Kidney (tissue), 14 donors: ENCODE measurements around the gene CD58. TPM values are rescaled to one million over a fixed set of nuclear protein-coding genes. Genes with fewer than 3 reads are reported as not detected.

ENCODE experiments used
- DNase-seq, 5 donors: peaks; one replicate each; pipeline ENCODE4 v3.0.0-alpha.2; 2013 to 2020
- FAIRE-seq: peaks from 2 replicates; lab custom pipeline; 2012; peaks lifted over from hg19 to GRCh38; lab: Jason Lieb, UNC
- H3K27ac ChIP-seq, 2 donors: one replicate each; pipeline ENCODE4 v1.7.0; 2013; ENCODE audit warnings: low read depth in 2 of 2, low read length in 2 of 2, inconsistent platforms in 1 of 2
- H3K27me3 ChIP-seq: one replicate; pipeline ENCODE4 v1.7.1; 2013; ENCODE audit warnings: low read length, inconsistent platforms; ENCODE audit not compliant: control insufficient read depth, insufficient read depth
- H3K36me3 ChIP-seq, 3 donors: one replicate each; pipeline versions ENCODE4 v1.7.0 to v1.7.1; 2013; ENCODE audit warnings: low read length in 3 of 3, control low read depth in 1 of 3, inconsistent platforms in 1 of 3; ENCODE audit not compliant: insufficient read depth in 3 of 3, control insufficient read depth in 2 of 3
- H3K4me1 ChIP-seq, 3 donors: one replicate each; pipeline versions ENCODE4 v1.7.0 to v1.7.1; 2013; ENCODE audit warnings: low read length in 3 of 3, inconsistent platforms in 1 of 3, low read depth in 1 of 3; ENCODE audit not compliant: control insufficient read depth in 2 of 3, insufficient read depth in 2 of 3
- H3K4me3 ChIP-seq, 3 donors: one replicate each; pipeline versions ENCODE4 v1.7.0 to v1.8.1; 2013; ENCODE audit warnings: low read length in 3 of 3, control low read depth in 1 of 3, inconsistent platforms in 1 of 3
- H3K9ac ChIP-seq, 3 donors: one replicate each; pipeline versions ENCODE4 v1.7.0 to v1.7.1; 2013; ENCODE audit warnings: low read length in 3 of 3, control low read depth in 1 of 3, inconsistent platforms in 1 of 3
- H3K9me3 ChIP-seq, 3 donors: one replicate each; pipeline versions ENCODE4 v1.7.0 to v1.7.1; 2013; ENCODE audit warnings: low read length in 3 of 3, control low read depth in 1 of 3, inconsistent platforms in 1 of 3; ENCODE audit not compliant: control insufficient read depth in 2 of 3, insufficient read depth in 1 of 3
- intact Hi-C: fragments of 100-400 bp; cut with DNase I; formaldehyde crosslinking; loops from one replicate; pipeline ENCODE4 v1.11.1; 2022
- polyA plus RNA-seq: library from polyadenylated mRNA; stranded (reverse); fragments of 350-450 nt; fragmentation: Illumina TruSeq; extraction: RNeasy Lipid Tissue Mini Kit (QIAGEN cat#74804); gene quantifications from one replicate; pipeline ENCODE4 v1.2.3, GENCODE V29; 2014; ENCODE audit warnings: low read depth, low replicate concordance; ENCODE audit not compliant: insufficient read depth
- total RNA-seq: library from RNA; stranded (reverse); fragmentation: NEBNext Ultra II Directional; extraction: Animal tissue kit (Norgen Biotek cat#: 25700); gene quantifications from one replicate; pipeline ENCODE4 v1.2.1, GENCODE V29; 2021
- TF ChIP-seq, protein P1 (sequence below): IDR thresholded peaks from 3 replicates; pipeline ENCODE4 v1.5.1; 2012; ENCODE audit warnings: mild to moderate bottlenecking, moderate library complexity, borderline replicate concordance; ENCODE audit not compliant: insufficient read depth; ENCODE audit errors: extremely low read depth
- donor health status: control.
- donor health status: control.
- donor health status: control.
- donor health status: control.
- donor health status: control.
- donor health status: DM: yes; HTN: yes; CAD: no.
- donor health status: Normal renal cell carcinoma (clear cell type).

CD58 gene
- total and polyA plus RNA-seq, 2 donors from 2014 or later, result 27.4 to 36.6 TPM

DNA sequence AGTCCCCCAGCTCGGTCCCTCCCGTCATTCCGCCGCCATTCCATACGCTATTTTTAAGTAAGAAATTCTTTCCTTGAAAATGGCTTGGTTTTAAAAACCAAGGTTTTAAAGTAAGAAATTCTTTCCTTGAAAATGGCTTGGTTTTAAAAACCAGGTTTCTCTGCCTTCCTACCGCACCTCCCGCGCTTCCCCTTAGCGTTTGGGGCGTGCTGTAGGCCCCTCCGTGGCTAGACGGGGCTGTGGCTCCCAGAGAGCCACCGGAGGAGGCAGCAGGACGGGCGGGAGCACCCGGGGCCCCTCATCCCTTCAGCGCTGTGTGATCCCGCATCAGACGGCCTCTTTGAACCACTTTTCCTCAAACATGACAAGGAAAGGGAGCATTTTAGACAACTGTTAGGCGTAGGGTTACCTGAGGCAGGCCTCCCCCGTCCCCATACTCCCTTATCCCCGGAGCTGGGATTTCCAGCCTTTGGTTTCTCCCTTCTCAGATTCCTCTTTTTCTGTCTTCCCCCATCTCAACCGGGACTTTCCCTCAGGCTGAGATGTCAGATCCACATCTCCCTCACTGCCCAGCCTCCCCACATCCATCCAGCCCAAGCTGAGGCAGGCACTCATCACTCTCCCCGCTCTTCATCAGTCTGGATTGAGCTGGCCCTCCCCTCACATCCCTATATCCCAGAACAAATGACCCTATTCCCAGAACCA is 541 bp upstream of the CD58 start:
- Histone ChIP-seq H3K4me1 (peaks cover 0 to 12% (median 4%) of the 10 kb centered on the region in 3 donors), H3K27me3 (no peaks in the 10 kb centered on the region), H3K36me3 (peaks cover 0 to 1% (median 0%) of the 10 kb centered on the region in 3 donors), H3K9me3 (no peaks in the 10 kb centered on the region), H3K9ac (peak overlapping the region in 2 of 3 donors; percentile 78 to 95), H3K4me3 (peak overlapping the region; percentile 39 to 73 (median 42)), H3K27ac (peak overlapping the region; percentile 93 to 94)
- FAIRE-seq, result no peak
- DNase-seq, result peak in 4 of 5 donors; percentile 24 to 53 (median 48)
- intact Hi-C loops, result no loop called here
- TF ChIP-seq, protein P1, sequence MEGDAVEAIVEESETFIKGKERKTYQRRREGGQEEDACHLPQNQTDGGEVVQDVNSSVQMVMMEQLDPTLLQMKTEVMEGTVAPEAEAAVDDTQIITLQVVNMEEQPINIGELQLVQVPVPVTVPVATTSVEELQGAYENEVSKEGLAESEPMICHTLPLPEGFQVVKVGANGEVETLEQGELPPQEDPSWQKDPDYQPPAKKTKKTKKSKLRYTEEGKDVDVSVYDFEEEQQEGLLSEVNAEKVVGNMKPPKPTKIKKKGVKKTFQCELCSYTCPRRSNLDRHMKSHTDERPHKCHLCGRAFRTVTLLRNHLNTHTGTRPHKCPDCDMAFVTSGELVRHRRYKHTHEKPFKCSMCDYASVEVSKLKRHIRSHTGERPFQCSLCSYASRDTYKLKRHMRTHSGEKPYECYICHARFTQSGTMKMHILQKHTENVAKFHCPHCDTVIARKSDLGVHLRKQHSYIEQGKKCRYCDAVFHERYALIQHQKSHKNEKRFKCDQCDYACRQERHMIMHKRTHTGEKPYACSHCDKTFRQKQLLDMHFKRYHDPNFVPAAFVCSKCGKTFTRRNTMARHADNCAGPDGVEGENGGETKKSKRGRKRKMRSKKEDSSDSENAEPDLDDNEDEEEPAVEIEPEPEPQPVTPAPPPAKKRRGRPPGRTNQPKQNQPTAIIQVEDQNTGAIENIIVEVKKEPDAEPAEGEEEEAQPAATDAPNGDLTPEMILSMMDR, result no peak

DNA sequence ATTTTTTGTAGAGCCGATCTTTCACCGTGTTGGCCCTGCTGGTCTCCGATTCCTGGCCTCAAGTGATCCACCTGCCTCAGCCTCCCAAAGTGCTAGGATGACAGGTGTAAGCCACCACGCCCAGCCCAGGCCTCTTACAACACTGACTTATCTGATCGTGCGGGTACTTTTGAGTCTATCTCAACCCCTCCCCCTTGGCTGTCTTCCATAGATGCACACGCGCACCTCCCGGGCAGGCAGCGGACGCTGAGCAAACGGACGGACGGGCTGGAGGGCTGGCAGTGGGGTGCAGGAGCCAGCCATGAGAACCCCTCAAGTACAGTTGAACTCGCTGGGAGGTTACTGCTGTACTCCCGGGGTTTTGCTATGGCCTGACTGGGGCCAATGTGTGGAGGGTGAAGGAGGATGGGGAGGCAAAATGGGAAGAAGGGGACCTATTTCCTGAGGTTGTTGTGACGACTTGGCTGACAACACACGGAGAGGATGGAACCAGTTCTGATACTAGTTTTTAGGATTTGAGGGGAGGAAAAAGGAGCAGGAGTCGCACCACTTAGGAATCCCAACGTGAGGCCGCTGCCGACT is 959 bp downstream of the CD58 start:
- DNase-seq (peak in 3 of 5 donors; percentile 24 to 79 (median 65)), FAIRE-seq (no peak)
- TF ChIP-seq, protein P1, result no peak
- Histone ChIP-seq H3K9ac (peak overlapping the region; percentile 17 to 95 (median 86)), H3K36me3 (no peaks in the 10 kb centered on the region), H3K27ac (peak overlapping the region; percentile 93 to 94), H3K4me1 (peaks cover 0 to 12% (median 4%) of the 10 kb centered on the region in 3 donors), H3K4me3 (peak overlapping the region; percentile 65 to 94 (median 73)), H3K27me3 (no peaks in the 10 kb centered on the region), H3K9me3 (no peaks in the 10 kb centered on the region)
- intact Hi-C loops, result no loop called here

DNA sequence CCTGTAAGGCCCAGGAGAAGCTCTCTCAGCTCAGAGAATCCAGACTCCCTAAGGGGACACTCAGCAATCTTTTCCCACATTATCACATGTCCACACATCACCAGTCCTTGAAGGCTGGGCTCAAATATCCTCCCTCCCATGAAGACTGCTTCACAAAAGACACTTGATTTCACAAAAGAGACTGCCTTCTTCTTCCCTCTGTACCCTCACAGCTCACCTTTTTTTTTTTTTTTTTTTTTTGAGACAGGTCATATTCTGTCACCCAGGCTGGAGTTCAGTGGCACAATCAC is 1.5 kb downstream of the CD58 start:
- no peaks in the 10 kb centered on the region for H3K9me3 ChIP-seq
- intact Hi-C loops, result no loop called here
- H3K36me3 ChIP-seq, result no peaks in the 10 kb centered on the region
- TF ChIP-seq, protein P1, result no peak
- peak overlapping the region in 1 of 3 donors; percentile 94 for H3K4me3 ChIP-seq
- FAIRE-seq (no peak), DNase-seq (no peak)
- H3K27ac ChIP-seq, result no peak overlapping the region
- H3K9ac ChIP-seq, result no peak overlapping the region
- H3K4me1 ChIP-seq, result peaks cover 0 to 12% (median 4%) of the 10 kb centered on the region in 3 donors
- H3K27me3 ChIP-seq, result no peaks in the 10 kb centered on the region
